ENCODE results near the gene KCTD21. TPM values are rescaled to one million over a fixed set of nuclear protein-coding genes. Genes with fewer than 3 reads are reported as not detected.

KCTD21 gene
- total and polyA plus RNA-seq, 2 experiments from 2014 or later, result 5.7 to 13.1 TPM

GRCh38 chr11:78203184-78203583 lies 14.8 kb upstream of the KCTD21 start:
- Histone ChIP-seq H3K9me3 (ENCODE audit: low read depth) (no peaks in the 10 kb centered on the region), H3K9me2 (ENCODE audit: insufficient read depth) (no peaks in the 10 kb centered on the region), H3K4me2 (ENCODE audit: unreplicated experiment) (no peak overlapping the region), H3K27ac (no peak overlapping the region), H3K36me3 (ENCODE audit: low read depth) (no peaks in the 10 kb centered on the region), H3F3A (ENCODE audit: insufficient read depth) (peaks cover 7% of the 10 kb centered on the region; the same call in 1 of the 2 replicates), H4K20me1 (ENCODE audit: insufficient read depth) (no peaks in the 10 kb centered on the region), H3K4me3 (no peak overlapping the region), H2AFZ (no peak overlapping the region), H3K79me2 (ENCODE audit: insufficient read depth) (no peaks in the 10 kb centered on the region; the same call in 1 of the 2 replicates), H3K4me1 (ENCODE audit: insufficient read depth) (0 out of 2 replicates have a peak, but pooled peaks cover 4% of the 10 kb centered on the region), H3K27me3 (replicated peaks; ENCODE audit: insufficient read depth) (no peaks in the 10 kb centered on the region), H3K9ac (no peak overlapping the region)
- TF ChIP-seq EZH2phosphoT487 (IDR thresholded peaks at IDR 0.05; ENCODE audit: insufficient read depth, low read depth) (no peak), EZH2 (IDR thresholded peaks at IDR 0.05; ENCODE audit: insufficient read depth, poor library complexity, severe bottlenecking) (no peak)
- 93 to 95% methylated on average over 10 of the region's 10 CpGs for WGBS, 2 experiments (ENCODE audit: low coverage in 1 of 2, low lambda C conversion rate in 2 of 2, missing lambda C conversion rate in 2 of 2)
- DNase-seq, result no peak
- in situ Hi-C loops (cut with MboI), result no loop called here

- Histone ChIP-seq H2AFZ (no peak overlapping the region), H3F3A (ENCODE audit: insufficient read depth) (0 out of 2 replicates have a peak, but pooled peaks cover 2% of the 10 kb centered on the region), H3K27me3 (replicated peaks; ENCODE audit: insufficient read depth) (no peaks in the 10 kb centered on the region), H3K79me2 (ENCODE audit: insufficient read depth) (no peaks in the 10 kb centered on the region; the same call in 1 of the 2 replicates), H3K27ac (no peak overlapping the region), H3K36me3 (ENCODE audit: low read depth) (no peaks in the 10 kb centered on the region), H3K4me2 (ENCODE audit: unreplicated experiment) (no peak overlapping the region), H4K20me1 (ENCODE audit: insufficient read depth) (no peaks in the 10 kb centered on the region), H3K4me1 (ENCODE audit: insufficient read depth) (0 out of 2 replicates have a peak, but pooled peaks cover under 1% of the 10 kb centered on the region), H3K9ac (no peak overlapping the region), H3K4me3 (no peak overlapping the region), H3K9me2 (ENCODE audit: insufficient read depth) (no peaks in the 10 kb centered on the region), H3K9me3 (ENCODE audit: low read depth) (no peaks in the 10 kb centered on the region)
- 63 to 75% methylated on average over 3 of the region's 3 CpGs for WGBS, 2 experiments (ENCODE audit: low coverage in 1 of 2, low lambda C conversion rate in 2 of 2, missing lambda C conversion rate in 2 of 2)
- no peak for TF ChIP-seq EZH2phosphoT487 (IDR thresholded peaks at IDR 0.05; ENCODE audit: insufficient read depth, low read depth)
- no peak for TF ChIP-seq EZH2 (IDR thresholded peaks at IDR 0.05; ENCODE audit: insufficient read depth, poor library complexity, severe bottlenecking)
- in situ Hi-C loops (cut with MboI), result no loop called here
- DNase-seq, result no peak
Measured at GRCh38 chr11:78202733-78203167, 14.3 kb upstream of the KCTD21 start.

- no peaks in the 10 kb centered on the region for H4K20me1 ChIP-seq (ENCODE audit: insufficient read depth)
- no peak for DNase-seq
Measured at GRCh38 chr11:78201096-78201818, 12.8 kb upstream of the KCTD21 start.

GRCh38 chr11:78200553-78200952 lies 12.1 kb upstream of the KCTD21 start:
- no peak overlapping the region for H3K27ac ChIP-seq
- no peaks in the 10 kb centered on the region for H3K4me1 ChIP-seq (ENCODE audit: insufficient read depth)
- no peak overlapping the region for H3K4me2 ChIP-seq (ENCODE audit: unreplicated experiment)
- H3K9me3 ChIP-seq (ENCODE audit: low read depth), result no peaks in the 10 kb centered on the region
- no peaks in the 10 kb centered on the region for H4K20me1 ChIP-seq (ENCODE audit: insufficient read depth)
- H3K9ac ChIP-seq, result no peak overlapping the region
- 93 to 95% methylated on average over 12 to 13 of the region's 13 CpGs for WGBS, 2 experiments (ENCODE audit: low coverage in 1 of 2, low lambda C conversion rate in 2 of 2, missing lambda C conversion rate in 2 of 2)
- H3K36me3 ChIP-seq (ENCODE audit: low read depth), result no peaks in the 10 kb centered on the region
- no peak overlapping the region for H3K4me3 ChIP-seq
- no peak for DNase-seq
- TF ChIP-seq EZH2 (IDR thresholded peaks at IDR 0.05; ENCODE audit: insufficient read depth, poor library complexity, severe bottlenecking) (no peak), EZH2phosphoT487 (IDR thresholded peaks at IDR 0.05; ENCODE audit: insufficient read depth, low read depth) (no peak)
- peaks cover 6% of the 10 kb centered on the region for H3K79me2 ChIP-seq (ENCODE audit: insufficient read depth)
- in situ Hi-C loops (cut with MboI), result no loop called here
- no peaks in the 10 kb centered on the region for H3K9me2 ChIP-seq (ENCODE audit: insufficient read depth)
- H3K27me3 ChIP-seq (replicated peaks; ENCODE audit: insufficient read depth), result no peaks in the 10 kb centered on the region
- H3F3A ChIP-seq (ENCODE audit: insufficient read depth), result no peaks in the 10 kb centered on the region
- H2AFZ ChIP-seq, result no peak overlapping the region

More at GRCh38 chr11:78201096-78201818, 12.8 kb upstream of the KCTD21 start:
- Histone ChIP-seq H3K27me3 (replicated peaks; ENCODE audit: insufficient read depth) (no peaks in the 10 kb centered on the region), H3K4me2 (ENCODE audit: unreplicated experiment) (no peak overlapping the region), H3K27ac (no peak overlapping the region), H3K9me2 (ENCODE audit: insufficient read depth) (no peaks in the 10 kb centered on the region), H3F3A (ENCODE audit: insufficient read depth) (no peaks in the 10 kb centered on the region), H3K9ac (no peak overlapping the region), H3K9me3 (ENCODE audit: low read depth) (no peaks in the 10 kb centered on the region), H3K4me3 (no peak overlapping the region), H2AFZ (no peak overlapping the region), H3K36me3 (ENCODE audit: low read depth) (no peaks in the 10 kb centered on the region), H3K79me2 (ENCODE audit: insufficient read depth) (no peaks in the 10 kb centered on the region; the same call in 1 of the 2 replicates), H3K4me1 (ENCODE audit: insufficient read depth) (no peaks in the 10 kb centered on the region)
- WGBS, 2 experiments (ENCODE audit: low coverage in 1 of 2, low lambda C conversion rate in 2 of 2, missing lambda C conversion rate in 2 of 2), result 65 to 69% methylated on average over 9 of the region's 9 CpGs
- in situ Hi-C loops (cut with MboI), result no loop called here
- no peak for TF ChIP-seq EZH2phosphoT487 (IDR thresholded peaks at IDR 0.05; ENCODE audit: insufficient read depth, low read depth)
- no peak for TF ChIP-seq EZH2 (IDR thresholded peaks at IDR 0.05; ENCODE audit: insufficient read depth, poor library complexity, severe bottlenecking)
